SK-N-SH treated with all-trans-retinoic acid at 6 μM for 48 hours (cell line): ENCODE measurements around the gene ALAS1.

Source experiments
- ATAC-seq: fragments of 200-7000 bp; cut with Tn5 transposase; 3 replicates; pipeline ENCODE4 v1.9.1; 2020; ENCODE audit warnings: mild to moderate bottlenecking, moderate library complexity
- ARNTL ChIP-seq: fragments of 450-650 bp; formaldehyde crosslinking; IDR thresholded peaks from 2 replicates; pipeline ENCODE4 v1.5.0; 2020; ENCODE audit warnings: low read depth, mild to moderate bottlenecking, moderate library complexity, borderline replicate concordance
- BACH2 ChIP-seq: fragments of 250-450 bp; sonication (Bioruptor Pico); IDR thresholded peaks from 2 replicates; pipeline ENCODE4 v1.9.0; 2021; ENCODE audit warnings: mild to moderate bottlenecking, borderline replicate concordance
- CREB5 ChIP-seq: fragments of 250-450 bp; sonication (Bioruptor Pico); IDR thresholded peaks from 2 replicates; pipeline ENCODE4 v1.5.1; 2020; ENCODE audit warnings: low read depth, mild to moderate bottlenecking, moderate library complexity
- CSDC2 ChIP-seq: fragments of 250-450 bp; sonication (Bioruptor Pico); IDR thresholded peaks from 2 replicates; pipeline ENCODE4 v1.5.0; 2020; ENCODE audit warnings: mild to moderate bottlenecking, moderate library complexity
- ESRRG ChIP-seq: fragments of 250-450 bp; sonication (Bioruptor Pico); IDR thresholded peaks from 2 replicates; pipeline ENCODE4 v1.6.1; 2021; ENCODE audit warnings: mild to moderate bottlenecking
- GLIS3 ChIP-seq: fragments of 250-450 bp; sonication (Bioruptor Pico); IDR thresholded peaks from 2 replicates; pipeline ENCODE4 v1.5.0; 2020; ENCODE audit warnings: mild to moderate bottlenecking, moderate library complexity
- ISL1 ChIP-seq: fragments of 250-450 bp; sonication (Bioruptor Pico); IDR thresholded peaks from 2 replicates; pipeline ENCODE4 v2.1.2; 2022; ENCODE audit warnings: mild to moderate bottlenecking, moderate library complexity
- OSR1 ChIP-seq: fragments of 250-450 bp; sonication (Bioruptor Pico); IDR thresholded peaks from 2 replicates; pipeline ENCODE4 v1.8.0; 2022; ENCODE audit warnings: moderate library complexity, mild to moderate bottlenecking, inconsistent platforms
- PPARA ChIP-seq: fragments of 250-450 bp; sonication (Bioruptor Pico); IDR thresholded peaks from 2 replicates; pipeline ENCODE4 v1.5.0; 2020; ENCODE audit warnings: mild to moderate bottlenecking, borderline replicate concordance
- RARB ChIP-seq: fragments of 250-450 bp; sonication (Bioruptor Pico); IDR thresholded peaks from 2 replicates; pipeline ENCODE4 v1.8.0; 2021; ENCODE audit warnings: mild to moderate bottlenecking, moderate library complexity
- SNAI2 ChIP-seq: fragments of 250-450 bp; sonication (Bioruptor Pico); IDR thresholded peaks from 2 replicates; pipeline ENCODE4 v1.5.0; 2020; ENCODE audit warnings: mild to moderate bottlenecking, moderate library complexity
- TOX ChIP-seq: fragments of 250-450 bp; sonication (Bioruptor Pico); IDR thresholded peaks from 2 replicates; pipeline ENCODE4 v1.8.0; 2021; ENCODE audit warnings: mild to moderate bottlenecking, moderate library complexity, borderline replicate concordance
- TSHZ2 ChIP-seq: fragments of 250-450 bp; sonication (Bioruptor Pico); IDR thresholded peaks from 2 replicates; pipeline ENCODE4 v1.5.0; 2020; ENCODE audit warnings: mild to moderate bottlenecking, moderate library complexity
- ZC3H10 ChIP-seq: fragments of 250-450 bp; sonication (Bioruptor Pico); IDR thresholded peaks from 2 replicates; pipeline ENCODE4 v1.5.1; 2021; ENCODE audit warnings: mild to moderate bottlenecking, moderate library complexity
- ZFP3 ChIP-seq: fragments of 250-450 bp; sonication (Bioruptor Pico); IDR thresholded peaks from 2 replicates; pipeline ENCODE4 v1.5.0; 2020; ENCODE audit warnings: mild to moderate bottlenecking, moderate library complexity
- ZFP30 ChIP-seq: fragments of 450-650 bp; formaldehyde crosslinking; IDR thresholded peaks from 2 replicates; pipeline ENCODE4 v1.5.0; 2022; ENCODE audit warnings: mild to moderate bottlenecking, moderate library complexity
- ZNF565 ChIP-seq: fragments of 450-650 bp; formaldehyde crosslinking; conservative IDR thresholded peaks from 2 replicates; pipeline ENCODE4 v1.5.0; 2020; ENCODE audit warnings: low read depth, mild to moderate bottlenecking, moderate library complexity
- ZNF70 ChIP-seq: fragments of 450-650 bp; formaldehyde crosslinking; IDR thresholded peaks from 2 replicates; pipeline ENCODE4 v1.5.0; 2020; ENCODE audit warnings: mild to moderate bottlenecking, moderate library complexity
- ZNF8 ChIP-seq: fragments of 450-650 bp; formaldehyde crosslinking; IDR thresholded peaks from 2 replicates; pipeline ENCODE4 v1.5.0; 2020; ENCODE audit warnings: mild to moderate bottlenecking, moderate library complexity
- TF ChIP-seq, protein P1 (sequence below): fragments of 250-450 bp; sonication (Bioruptor Pico); IDR thresholded peaks from 2 replicates; pipeline ENCODE4 v1.8.0; 2021; ENCODE audit warnings: low read depth, mild to moderate bottlenecking, moderate library complexity, borderline replicate concordance
- TF ChIP-seq, protein P2 (sequence below): fragments of 250-450 bp; sonication (Bioruptor Pico); IDR thresholded peaks from 2 replicates; pipeline ENCODE4 v1.5.1; 2021; ENCODE audit warnings: mild to moderate bottlenecking, moderate library complexity
- TF ChIP-seq, protein P3 (sequence below): fragments of 250-450 bp; sonication (Bioruptor Pico); IDR thresholded peaks from 2 replicates; pipeline ENCODE4 v1.8.0; 2020; ENCODE audit warnings: mild to moderate bottlenecking, moderate library complexity, borderline replicate concordance

Gene ALAS1

GRCh38 chr3:52217409-52217805 lies 19.4 kb downstream of the ALAS1 start (continued):
- TF ChIP-seq SNAI2 (CRISPR knock-in tag) (no peak), PPARA (CRISPR knock-in tag) (no peak)

- TF ChIP-seq ISL1 (CRISPR knock-in tag): no peak
- TF ChIP-seq OSR1 (CRISPR knock-in tag): no peak
- no peak for TF ChIP-seq RARB (CRISPR knock-in tag)
- ATAC-seq: no peak
Observed at GRCh38 chr3:52218026-52218425, 20.1 kb downstream of the ALAS1 start.

GRCh38 chr3:52218454-52218853 lies 20.5 kb downstream of the ALAS1 start:
- ATAC-seq: no peak
- TF ChIP-seq ZNF70 (CRISPR knock-in tag) (no peak), ARNTL (CRISPR knock-in tag) (no peak), TSHZ2 (CRISPR knock-in tag) (no peak), ZNF565 (CRISPR knock-in tag) (no peak), ESRRG (CRISPR knock-in tag) (no peak)
- TF ChIP-seq, protein P1, sequence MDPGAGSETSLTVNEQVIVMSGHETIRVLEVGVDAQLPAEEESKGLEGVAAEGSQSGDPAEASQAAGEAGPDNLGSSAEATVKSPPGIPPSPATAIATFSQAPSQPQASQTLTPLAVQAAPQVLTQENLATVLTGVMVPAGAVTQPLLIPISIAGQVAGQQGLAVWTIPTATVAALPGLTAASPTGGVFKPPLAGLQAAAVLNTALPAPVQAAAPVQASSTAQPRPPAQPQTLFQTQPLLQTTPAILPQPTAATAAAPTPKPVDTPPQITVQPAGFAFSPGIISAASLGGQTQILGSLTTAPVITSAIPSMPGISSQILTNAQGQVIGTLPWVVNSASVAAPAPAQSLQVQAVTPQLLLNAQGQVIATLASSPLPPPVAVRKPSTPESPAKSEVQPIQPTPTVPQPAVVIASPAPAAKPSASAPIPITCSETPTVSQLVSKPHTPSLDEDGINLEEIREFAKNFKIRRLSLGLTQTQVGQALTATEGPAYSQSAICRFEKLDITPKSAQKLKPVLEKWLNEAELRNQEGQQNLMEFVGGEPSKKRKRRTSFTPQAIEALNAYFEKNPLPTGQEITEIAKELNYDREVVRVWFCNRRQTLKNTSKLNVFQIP (CRISPR knock-in tag): no peak
- TF ChIP-seq, protein P2, sequence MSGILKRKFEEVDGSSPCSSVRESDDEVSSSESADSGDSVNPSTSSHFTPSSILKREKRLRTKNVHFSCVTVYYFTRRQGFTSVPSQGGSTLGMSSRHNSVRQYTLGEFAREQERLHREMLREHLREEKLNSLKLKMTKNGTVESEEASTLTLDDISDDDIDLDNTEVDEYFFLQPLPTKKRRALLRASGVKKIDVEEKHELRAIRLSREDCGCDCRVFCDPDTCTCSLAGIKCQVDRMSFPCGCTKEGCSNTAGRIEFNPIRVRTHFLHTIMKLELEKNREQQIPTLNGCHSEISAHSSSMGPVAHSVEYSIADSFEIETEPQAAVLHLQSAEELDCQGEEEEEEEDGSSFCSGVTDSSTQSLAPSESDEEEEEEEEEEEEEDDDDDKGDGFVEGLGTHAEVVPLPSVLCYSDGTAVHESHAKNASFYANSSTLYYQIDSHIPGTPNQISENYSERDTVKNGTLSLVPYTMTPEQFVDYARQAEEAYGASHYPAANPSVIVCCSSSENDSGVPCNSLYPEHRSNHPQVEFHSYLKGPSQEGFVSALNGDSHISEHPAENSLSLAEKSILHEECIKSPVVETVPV (CRISPR knock-in tag): no peak
- TF ChIP-seq, all 23 proteins: peak for 0

DNA sequence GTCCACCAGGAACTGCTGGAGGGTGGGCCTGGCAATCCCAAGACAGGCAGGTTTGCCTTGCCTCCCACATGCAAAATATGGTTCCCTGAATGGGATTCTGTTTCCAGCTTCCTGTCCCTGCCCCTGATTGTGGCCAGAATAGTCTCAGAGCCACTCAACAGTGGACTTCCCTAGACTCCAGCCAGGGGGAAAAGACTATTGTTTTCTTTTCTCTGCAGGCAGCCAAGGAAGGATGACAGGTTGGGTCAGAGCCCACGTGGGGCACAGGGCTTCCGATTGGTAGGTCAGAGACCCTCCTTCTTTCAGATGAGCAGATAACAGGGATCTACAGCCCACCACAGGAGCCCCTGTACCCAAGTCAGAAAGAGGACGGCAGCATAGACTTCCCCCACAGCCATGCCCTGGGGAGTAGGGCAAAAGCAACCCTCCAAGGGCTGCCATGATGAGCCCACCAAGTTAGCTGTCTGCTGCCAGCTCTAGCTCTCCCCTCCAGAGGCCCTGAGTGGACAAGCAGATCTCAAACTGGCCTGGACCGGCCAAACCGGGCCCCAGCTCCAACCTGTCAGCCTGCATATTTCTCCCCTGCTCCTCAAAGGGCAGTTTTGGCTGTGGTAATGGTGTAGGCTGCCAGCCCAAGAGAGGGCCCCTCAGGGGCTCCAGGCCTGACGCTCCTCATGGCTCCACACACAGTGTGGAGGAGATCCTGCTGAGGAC lies 21.1 kb downstream of the ALAS1 start:
- ATAC-seq: no peak
- TF ChIP-seq ZC3H10 (no peak), SNAI2 (CRISPR knock-in tag) (no peak), ZNF70 (CRISPR knock-in tag) (no peak), CREB5 (no peak), GLIS3 (CRISPR knock-in tag) (no peak), OSR1 (CRISPR knock-in tag) (no peak), ZFP3 (no peak), ZNF565 (CRISPR knock-in tag) (no peak), TOX (CRISPR knock-in tag) (no peak), ZFP30 (CRISPR knock-in tag) (no peak), PPARA (CRISPR knock-in tag) (no peak), ISL1 (CRISPR knock-in tag) (no peak), ZNF8 (CRISPR knock-in tag) (no peak), BACH2 (CRISPR knock-in tag) (no peak), RARB (CRISPR knock-in tag) (no peak), CSDC2 (no peak), TSHZ2 (CRISPR knock-in tag) (no peak)
- TF ChIP-seq, protein P2 (CRISPR knock-in tag): no peak
- TF ChIP-seq, protein P3, sequence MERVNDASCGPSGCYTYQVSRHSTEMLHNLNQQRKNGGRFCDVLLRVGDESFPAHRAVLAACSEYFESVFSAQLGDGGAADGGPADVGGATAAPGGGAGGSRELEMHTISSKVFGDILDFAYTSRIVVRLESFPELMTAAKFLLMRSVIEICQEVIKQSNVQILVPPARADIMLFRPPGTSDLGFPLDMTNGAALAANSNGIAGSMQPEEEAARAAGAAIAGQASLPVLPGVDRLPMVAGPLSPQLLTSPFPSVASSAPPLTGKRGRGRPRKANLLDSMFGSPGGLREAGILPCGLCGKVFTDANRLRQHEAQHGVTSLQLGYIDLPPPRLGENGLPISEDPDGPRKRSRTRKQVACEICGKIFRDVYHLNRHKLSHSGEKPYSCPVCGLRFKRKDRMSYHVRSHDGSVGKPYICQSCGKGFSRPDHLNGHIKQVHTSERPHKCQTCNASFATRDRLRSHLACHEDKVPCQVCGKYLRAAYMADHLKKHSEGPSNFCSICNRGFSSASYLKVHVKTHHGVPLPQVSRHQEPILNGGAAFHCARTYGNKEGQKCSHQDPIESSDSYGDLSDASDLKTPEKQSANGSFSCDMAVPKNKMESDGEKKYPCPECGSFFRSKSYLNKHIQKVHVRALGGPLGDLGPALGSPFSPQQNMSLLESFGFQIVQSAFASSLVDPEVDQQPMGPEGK (CRISPR knock-in tag): no peak
